Renal cortical epithelial cell (primary cell): ENCODE measurements around the gene TNFSF10. TPM values are rescaled to one million over a fixed set of nuclear protein-coding genes. Genes with fewer than 3 reads are reported as not detected.
"Not testable (repeated sequence)": the region's sequence is repeated elsewhere in the genome, so short reads cannot be mapped to it uniquely, and the experiment has no call there.

Experiments
- DNase-seq: peaks from one replicate; pipeline ENCODE4 v3.0.0-alpha.2; 2011; ENCODE audit warnings: low read depth
- total RNA-seq: library from RNA; depleted of rRNA; stranded (reverse); fragments of >200 nt; gene quantifications from 2 replicates; pipeline ENCODE4 v1.2.3, GENCODE V29; 2014

TNFSF10 gene
- 398 and 575 TPM in 2 replicates for total RNA-seq

GRCh38 chr3:172522871-172523818 lies at the start of gene TNFSF10:
TNFSF10 (minus strand) TSS chr3:172523430; CDS start chr3:172523384, 46 bp downstream.
- DNase-seq: peak; percentile 89

- DNase-seq: peak; percentile 54
Observed at GRCh38 chr3:172569128-172570008, 46.1 kb upstream of the TNFSF10 start.

- DNase-seq: no peak
Observed at GRCh38 chr3:172568701-172569100, 45.5 kb upstream of the TNFSF10 start.

- DNase-seq: not testable (repeated sequence)
Observed at GRCh38 chr3:172566785-172567184, 43.6 kb upstream of the TNFSF10 start.

- peak; percentile 96 for DNase-seq
Observed at GRCh38 chr3:172564499-172564898, 41.3 kb upstream of the TNFSF10 start.

GRCh38 chr3:172562871-172563865 lies 39.9 kb upstream of the TNFSF10 start:
- peak; percentile 100 for DNase-seq

GRCh38 chr3:172561897-172562640 lies 38.8 kb upstream of the TNFSF10 start:
- peak; percentile 78 for DNase-seq

GRCh38 chr3:172560586-172560985 lies 37.4 kb upstream of the TNFSF10 start:
- no peak for DNase-seq

- peak; percentile 89 for DNase-seq
Observed at GRCh38 chr3:172560026-172560425, 36.8 kb upstream of the TNFSF10 start.

GRCh38 chr3:172559020-172559419 lies 35.8 kb upstream of the TNFSF10 start:
- no peak for DNase-seq

- no peak for DNase-seq
Observed at GRCh38 chr3:172557515-172558220, 34.4 kb upstream of the TNFSF10 start.

GRCh38 chr3:172553526-172554252 lies 30.5 kb upstream of the TNFSF10 start:
- no peak for DNase-seq

- DNase-seq: no peak
Observed at GRCh38 chr3:172552607-172553006, 29.4 kb upstream of the TNFSF10 start.

- DNase-seq: no peak
Observed at GRCh38 chr3:172551874-172552273, 28.6 kb upstream of the TNFSF10 start.

- DNase-seq: peak; percentile 98
Observed at GRCh38 chr3:172550347-172550943, 27.2 kb upstream of the TNFSF10 start.

GRCh38 chr3:172549144-172549543 lies 25.9 kb upstream of the TNFSF10 start:
- no peak for DNase-seq

- DNase-seq: no peak
Observed at GRCh38 chr3:172546628-172547214, 23.5 kb upstream of the TNFSF10 start.

GRCh38 chr3:172546105-172546504 lies 22.9 kb upstream of the TNFSF10 start:
- DNase-seq: peak; percentile 54
